Heart right ventricle (tissue), 16 donors: ENCODE data around the gene HOTAIR. TPM values are rescaled to one million over a fixed set of nuclear protein-coding genes. Genes with fewer than 3 reads are reported as not detected.

Experiments used
- ATAC-seq, 8 donors: fragments of 200-7000 bp; cut with Tn5 transposase; one replicate each; pipeline ENCODE4 v1.9.1; 2020; ENCODE audit warnings: mild to moderate bottlenecking in 8 of 8, moderate library complexity in 8 of 8, moderate number of reproducible peaks in 1 of 8
- DNase-seq, 2 donors: peaks; one replicate each; pipeline ENCODE4 v3.0.0-alpha.2; 2020
- H3K27ac ChIP-seq, 10 donors: fragments of 200-600 bp; sonication (generic) in 2 of 10; one replicate each; pipeline versions ENCODE4 v1.5.0 to v1.8.0; 2020 to 2022; ENCODE audit warnings: mild to moderate bottlenecking in 3 of 10
- H3K27me3 ChIP-seq, 7 donors: fragments of 200-600 bp; one replicate each; pipeline ENCODE4 v1.8.0; 2021 to 2022; ENCODE audit warnings: mild to moderate bottlenecking in 2 of 7
- H3K36me3 ChIP-seq, 9 donors: fragments of 200-600 bp; sonication (generic) in 1 of 9; one replicate each; pipeline versions ENCODE4 v1.5.0 to v1.8.0; 2020 to 2022; ENCODE audit warnings: mild to moderate bottlenecking in 2 of 9
- H3K4me1 ChIP-seq, 9 donors: fragments of 200-600 bp; sonication (generic) in 1 of 9; one replicate each; pipeline versions ENCODE4 v1.5.0 to v1.8.0; 2020 to 2022; ENCODE audit warnings: mild to moderate bottlenecking in 4 of 9
- H3K4me3 ChIP-seq, 10 donors: fragments of 200-600 bp; sonication (generic) in 2 of 10; one replicate each; pipeline versions ENCODE4 v1.5.0 to v1.8.0; 2020 to 2022; ENCODE audit warnings: mild to moderate bottlenecking in 7 of 10, moderate library complexity in 2 of 10
- H3K9me3 ChIP-seq, 11 donors: fragments of 200-600 bp in 10 of 11; sonication (generic) in 2 of 11; one replicate each; pipeline versions ENCODE4 v1.5.0 to v1.8.0; 2013 to 2022; ENCODE audit warnings: mild to moderate bottlenecking in 2 of 11, control low read depth in 1 of 11, moderate library complexity in 1 of 11
- CTCF ChIP-seq, 9 donors: fragments of 200-600 bp; sonication (generic) in 2 of 9; IDR thresholded peaks; one replicate each; pipeline versions ENCODE4 v1.5.0 to v1.8.0; 2021 to 2022; ENCODE audit warnings: antibody characterized with exemption in 9 of 9, mild to moderate bottlenecking in 5 of 9, moderate library complexity in 1 of 9
- WGBS, 2 donors: extraction: QIAGEN DNeasy Blood & Tissue Kit; methylation state at CpG; one replicate each; pipeline ENCODE4 v1.1.7; 2013; ENCODE audit warnings: inconsistent platforms in 1 of 2; 5-methylcytosine and 5-hydroxymethylcytosine counted together
- intact Hi-C, 10 donors: fragments of 100-400 bp; cut with DNase I; formaldehyde crosslinking; loops; one replicate each; pipeline versions ENCODE4 v1.11.1 to v1.14.2; 2022
- polyA plus RNA-seq, 2 donors: library from polyadenylated mRNA; stranded (reverse); fragments of 200-250 nt; gene quantifications; one replicate each; pipeline ENCODE4 v1.2.3, GENCODE V29; 2013
- total RNA-seq, 10 donors: library from RNA; stranded (reverse); fragmentation: NEBNext Ultra II Directional in 3 of 10; extraction: Animal tissue kit (Norgen Biotek cat#: 25700) in 3 of 10; gene quantifications; one replicate each; pipeline versions ENCODE4 v1.2.1 to v1.2.4, GENCODE V29; 2021 to 2023
- donor health status: Arrhythmogenic right ventricular cardiomyopathy.
- donor health status: ischemic (EF 13 %, LVEDD 7.1; RV severe dilation, severe dysfunction).
- donor health status: healthy with polysubstance abuse.
- donor health status: DM: no; HTN: yes; CAD: no.
- donor health status: DM: no; HTN: no; CAD: no.
- donor health status: ischemic (EF 25% LVEDD 6.9; RV normal size, moderate dysfunction).
- donor health status: ischemic (EF 25% LVEDD 5.7; RV mildly dilated, moderate dysfunction).
- donor health status: healthy.
- donor health status: DM: yes; HTN: yes; CAD: no.
- donor health status: Ischemic cardiomyopathy.
- donor health status: ischemic (EF 35%, LVEDD 5.7; RV mildly dilated, moderate dysfunction).
- donor health status: nonischemic (EF 11% LVEDD 7.7; RV severe dilation, severe dysfunction).
- donor health status: DM: yes; HTN: yes; CAD: no.
- donor health status: PGD.
- donor health status: ischemic (EF 29% LVEDD 5.4; RV normal size, mild dysfunction).
- donor health status: nonischemic (EF 23%, LVEDD 6.1; RV moderate dilation, normal function).

The HOTAIR gene
- total and polyA plus RNA-seq, 12 donors: not detected

- no peak for TF ChIP-seq CTCF (IDR thresholded peaks at IDR 0.05)
- ATAC-seq (no peak), DNase-seq (no peak)
- Histone ChIP-seq H3K27me3 (peaks cover 79 to 100% (median 100%) of the 10 kb centered on the region in 7 donors), H3K27ac (no peak overlapping the region), H3K4me3 (no peak overlapping the region), H3K9me3 (no peaks in the 10 kb centered on the region), H3K4me1 (peaks cover 0 to 24% (median 7%) of the 10 kb centered on the region in 9 donors), H3K36me3 (no peaks in the 10 kb centered on the region)
- intact Hi-C loops: no loop called here
- 6 to 7% methylated on average over 25 of the region's 25 CpGs for WGBS, 2 donors
Observed at GRCh38 chr12:53956251-53956887, 18.4 kb downstream of the HOTAIR start.

- H3K9me3 ChIP-seq: no peaks in the 10 kb centered on the region
- WGBS, 2 donors: 2 to 11% methylated on average over 10 of the region's 10 CpGs
- DNase-seq (no peak), ATAC-seq (no peak)
- H3K27me3 ChIP-seq: peaks cover 79 to 100% (median 100%) of the 10 kb centered on the region in 7 donors
- no peak for TF ChIP-seq CTCF (IDR thresholded peaks at IDR 0.05)
- no peak overlapping the region for H3K4me3 ChIP-seq
- no peak overlapping the region for H3K27ac ChIP-seq
- H3K36me3 ChIP-seq: no peaks in the 10 kb centered on the region
- H3K4me1 ChIP-seq: peaks cover 0 to 23% (median 10%) of the 10 kb centered on the region in 9 donors
- intact Hi-C loops: no loop called here
Observed at GRCh38 chr12:53955776-53956250, 18.9 kb downstream of the HOTAIR start.

GRCh38 chr12:53955036-53955775 lies 19.5 kb downstream of the HOTAIR start:
- no peak for TF ChIP-seq CTCF (IDR thresholded peaks at IDR 0.05)
- ATAC-seq (no peak), DNase-seq (no peak)
- no peaks in the 10 kb centered on the region for H3K9me3 ChIP-seq
- no peaks in the 10 kb centered on the region for H3K36me3 ChIP-seq
- H3K27me3 ChIP-seq: peaks cover 78 to 100% (median 100%) of the 10 kb centered on the region in 7 donors
- no peak overlapping the region for H3K4me3 ChIP-seq
- 2 to 3% methylated on average over 83 to 86 of the region's 86 CpGs for WGBS, 2 donors
- intact Hi-C loops: no loop called here
- no peak overlapping the region for H3K27ac ChIP-seq
- H3K4me1 ChIP-seq: peaks cover 0 to 22% (median 10%) of the 10 kb centered on the region in 9 donors

- 2 to 4% methylated on average over 20 of the region's 20 CpGs for WGBS, 2 donors
- DNase-seq (no peak), ATAC-seq (no peak)
- intact Hi-C loops: no loop called here
- Histone ChIP-seq H3K27me3 (peaks cover 81 to 100% (median 100%) of the 10 kb centered on the region in 7 donors), H3K36me3 (no peaks in the 10 kb centered on the region), H3K9me3 (no peaks in the 10 kb centered on the region), H3K27ac (no peak within 1 kb of the TSS), H3K4me3 (no peak within 1 kb of the TSS), H3K4me1 (peaks cover 0 to 22% (median 10%) of the 10 kb centered on the region in 9 donors)
- no peak for TF ChIP-seq CTCF (IDR thresholded peaks at IDR 0.05)
Observed at GRCh38 chr12:53954694-53955035, 20.1 kb downstream of the HOTAIR start, which contains the start of gene HOXC12. Gene HOXC12, plus strand, starts transcription at chr12:53954903. Its CDS starts 27 bp downstream, at chr12:53954930.
